Caco-2 (cell line): ENCODE measurements around the gene RPH3AL. TPM values are rescaled to one million over a fixed set of nuclear protein-coding genes. Genes with fewer than 3 reads are reported as not detected.

Source experiments
- BruUV-seq: library from RNA; stranded (reverse); fragments of 400-500 nt; replicated peaks from 2 replicates; lab custom pipeline; 2021; lab: Mats Ljungman, UMichigan
- CTCF ChIA-PET: fragments of 300-600 bp; sonication (Branson Sonifier 250); formaldehyde crosslinking; loops from one replicate; lab custom pipeline; 2022; ENCODE audit warnings: antibody characterized with exemption; lab: Charles Lee
- POLR2A ChIA-PET: fragments of 300-600 bp; sonication (Branson Sonifier 250); formaldehyde crosslinking; loops from one replicate; lab custom pipeline; 2022; ENCODE audit warnings: antibody characterized with exemption; lab: Charles Lee
- DNase-seq, 2 experiments: peaks; one replicate each; pipeline versions ENCODE4 v3.0.0 to v3.0.0-alpha.2; 2020 to 2022
- H3K27me3 ChIP-seq: replicated peaks from 2 replicates; pipeline ENCODE4 v1.6.0; 2011; ENCODE audit warnings: low read length; ENCODE audit not compliant: control insufficient read depth, insufficient read depth
- H3K36me3 ChIP-seq: 2 replicates; pipeline ENCODE4 v1.5.1; 2011; ENCODE audit warnings: low read length; ENCODE audit not compliant: control insufficient read depth, insufficient read depth
- H3K4me1 ChIP-seq: fragments of 250-450 bp; sonication (Bioruptor Pico); 2 replicates; pipeline ENCODE4 v1.5.1; 2020; ENCODE audit warnings: mild to moderate bottlenecking
- H3K4me3 ChIP-seq: 2 replicates; pipeline ENCODE4 v1.5.1; 2011; ENCODE audit warnings: low read depth, mild to moderate bottlenecking, control low read depth, low read length
- H3K9me3 ChIP-seq: fragments of 250-450 bp; sonication (Bioruptor Pico); 2 replicates; pipeline ENCODE4 v1.5.1; 2020; ENCODE audit warnings: mild to moderate bottlenecking, moderate library complexity
- H3K27ac Mint-ChIP-seq: one replicate; pipeline ENCODE4 v1.8.0; 2022; ENCODE audit warnings: mixed read lengths; ENCODE audit not compliant: unreplicated experiment
- H3K27me3 Mint-ChIP-seq: one replicate; pipeline ENCODE4 v1.8.0; 2022; ENCODE audit warnings: mixed read lengths; ENCODE audit not compliant: insufficient read depth, unreplicated experiment
- H3K36me3 Mint-ChIP-seq: one replicate; pipeline ENCODE4 v1.8.0; 2022; ENCODE audit warnings: mild to moderate bottlenecking, mixed read lengths; ENCODE audit not compliant: insufficient read depth, unreplicated experiment
- H3K4me1 Mint-ChIP-seq: one replicate; pipeline ENCODE4 v1.8.0; 2022; ENCODE audit warnings: low read depth, mixed read lengths; ENCODE audit not compliant: unreplicated experiment
- H3K4me3 Mint-ChIP-seq: one replicate; pipeline ENCODE4 v1.8.0; 2022; ENCODE audit warnings: mild to moderate bottlenecking, moderate library complexity, mixed read lengths; ENCODE audit not compliant: unreplicated experiment
- H3K9me3 Mint-ChIP-seq: one replicate; pipeline ENCODE4 v1.8.0; 2022; ENCODE audit warnings: mixed read lengths; ENCODE audit not compliant: unreplicated experiment
- intact Hi-C: fragments of 100-400 bp; cut with micrococcal nuclease; formaldehyde crosslinking; loops from one replicate; pipeline ENCODE4 v1.10.0; 2022; ENCODE audit not compliant: unreplicated experiment
- total RNA-seq: library from RNA; stranded (reverse); gene quantifications from 2 replicates; pipeline ENCODE4 v1.2.3, GENCODE V29; 2022
- TF ChIP-seq, protein P1 (sequence below), 2 experiments: fragments of 200-600 bp in 1 of 2; IDR thresholded peaks; 1 replicate in 1 of 2; 2 replicates in 1 of 2; pipeline versions ENCODE4 v1.5.1 to v1.8.0; 2011 to 2022; ENCODE audit warnings: antibody characterized with exemption in 1 of 2, control low read depth in 1 of 2, inconsistent platforms in 1 of 2, low read depth in 1 of 2, low read length in 1 of 2, mild to moderate bottlenecking in 1 of 2, moderate library complexity in 1 of 2; ENCODE audit not compliant: insufficient read depth in 1 of 2, severe bottlenecking in 1 of 2, unreplicated experiment in 1 of 2

RPH3AL gene
- total RNA-seq, 1 experiment from 2014 or later = 36.0 TPM

DNA sequence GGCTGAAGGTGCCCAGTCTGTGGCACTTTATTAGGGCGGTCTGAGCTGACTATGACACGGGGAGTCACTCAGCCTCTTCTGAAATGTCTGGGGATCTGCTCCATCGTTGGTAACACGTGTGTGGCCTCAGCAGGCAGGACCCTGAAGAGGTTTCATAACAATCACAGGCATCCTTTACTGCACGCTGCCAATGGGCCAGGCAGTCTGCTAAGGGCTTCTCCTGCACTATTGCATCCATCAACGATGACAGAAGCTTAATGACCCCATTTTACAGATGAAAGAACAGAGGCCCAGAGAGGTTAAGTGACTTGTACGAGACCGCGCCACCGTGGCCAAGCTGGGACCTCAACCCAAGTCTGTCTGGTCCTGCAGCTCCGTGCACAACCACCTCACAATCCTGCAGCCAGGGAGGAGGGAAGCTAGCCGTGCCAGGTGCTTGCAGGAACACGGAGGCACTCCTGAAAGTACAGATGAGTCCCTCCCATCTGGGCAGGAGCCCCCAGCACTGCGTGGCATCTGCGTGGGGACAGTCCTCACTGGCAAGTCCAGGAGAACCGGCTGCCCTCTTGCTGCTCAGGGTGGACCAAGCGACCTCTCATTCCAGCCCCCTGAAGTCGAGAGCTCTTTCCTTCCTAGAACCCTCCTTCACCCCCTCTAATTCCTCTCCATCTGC is 40.0 kb downstream of the RPH3AL start:
- no TSS peak for BruUV-seq
- no peaks in the 10 kb centered on the region for H3K27me3 ChIP-seq
- no peaks in the 10 kb centered on the region for H3K9me3 ChIP-seq
- H3K36me3 ChIP-seq = no peaks in the 10 kb centered on the region; the same call in none of the 2 replicates
- TF ChIP-seq, protein P1, sequence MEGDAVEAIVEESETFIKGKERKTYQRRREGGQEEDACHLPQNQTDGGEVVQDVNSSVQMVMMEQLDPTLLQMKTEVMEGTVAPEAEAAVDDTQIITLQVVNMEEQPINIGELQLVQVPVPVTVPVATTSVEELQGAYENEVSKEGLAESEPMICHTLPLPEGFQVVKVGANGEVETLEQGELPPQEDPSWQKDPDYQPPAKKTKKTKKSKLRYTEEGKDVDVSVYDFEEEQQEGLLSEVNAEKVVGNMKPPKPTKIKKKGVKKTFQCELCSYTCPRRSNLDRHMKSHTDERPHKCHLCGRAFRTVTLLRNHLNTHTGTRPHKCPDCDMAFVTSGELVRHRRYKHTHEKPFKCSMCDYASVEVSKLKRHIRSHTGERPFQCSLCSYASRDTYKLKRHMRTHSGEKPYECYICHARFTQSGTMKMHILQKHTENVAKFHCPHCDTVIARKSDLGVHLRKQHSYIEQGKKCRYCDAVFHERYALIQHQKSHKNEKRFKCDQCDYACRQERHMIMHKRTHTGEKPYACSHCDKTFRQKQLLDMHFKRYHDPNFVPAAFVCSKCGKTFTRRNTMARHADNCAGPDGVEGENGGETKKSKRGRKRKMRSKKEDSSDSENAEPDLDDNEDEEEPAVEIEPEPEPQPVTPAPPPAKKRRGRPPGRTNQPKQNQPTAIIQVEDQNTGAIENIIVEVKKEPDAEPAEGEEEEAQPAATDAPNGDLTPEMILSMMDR (IDR thresholded peaks at IDR 0.05; ENCODE audit: insufficient read depth in 1 of 2, low read depth in 1 of 2, low read length in 1 of 2, severe bottlenecking in 1 of 2, unreplicated experiment in 1 of 2) = no peak
- ChIA-PET CTCF (no interaction called here), POLR2A (no interaction called here)
- Mint-ChIP-seq H3K27me3 (no peaks in the 10 kb centered on the region), H3K9me3 (peaks cover 35% of the 10 kb centered on the region), H3K36me3 (peaks cover 31% of the 10 kb centered on the region), H3K27ac (no peak overlapping the region), H3K4me1 (no peaks in the 10 kb centered on the region), H3K4me3 (no peak overlapping the region)
- DNase-seq = no peak
- intact Hi-C loops = no loop called here
- H3K4me1 ChIP-seq = no peaks in the 10 kb centered on the region
- no peak overlapping the region for H3K4me3 ChIP-seq

DNA sequence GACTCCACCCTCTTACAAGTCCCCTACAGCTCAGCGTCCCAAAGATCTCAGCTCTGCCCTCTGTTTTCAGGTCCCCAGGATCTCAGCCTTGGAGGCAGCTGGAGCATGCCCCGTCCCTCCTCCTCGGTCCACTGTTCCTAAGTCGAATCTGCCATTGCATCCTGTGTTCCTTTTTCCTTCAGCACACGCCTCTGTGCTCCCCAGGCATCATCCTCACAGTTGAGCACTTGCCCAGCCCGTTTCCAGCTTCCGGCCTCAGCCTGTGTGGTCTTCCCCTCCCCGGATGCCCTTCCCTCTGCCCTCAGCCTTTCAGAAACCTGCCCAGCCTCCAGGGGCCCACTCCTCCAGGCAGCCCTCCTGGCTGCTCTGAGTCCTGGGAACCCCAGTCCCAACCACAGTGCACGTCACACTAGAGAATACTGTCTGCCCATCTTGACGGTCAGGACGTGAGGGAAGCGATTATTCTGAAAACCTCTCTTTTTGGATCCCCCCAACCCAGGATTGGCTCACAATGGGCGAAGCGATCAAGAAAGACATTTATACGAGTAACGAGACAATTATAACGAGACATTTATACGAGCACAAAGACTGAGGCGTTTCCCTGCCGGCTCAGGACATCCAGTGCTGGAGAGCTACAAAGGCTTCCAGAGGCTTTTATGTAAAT is 41.4 kb downstream of the RPH3AL start:
- intact Hi-C loops = no loop called here
- TF ChIP-seq, protein P1 (IDR thresholded peaks at IDR 0.05; ENCODE audit: insufficient read depth in 1 of 2, low read depth in 1 of 2, low read length in 1 of 2, severe bottlenecking in 1 of 2, unreplicated experiment in 1 of 2) = no peak
- Histone ChIP-seq H3K27me3 (no peaks in the 10 kb centered on the region), H3K36me3 (no peaks in the 10 kb centered on the region; the same call in none of the 2 replicates), H3K4me3 (no peak overlapping the region), H3K9me3 (no peaks in the 10 kb centered on the region), H3K4me1 (no peaks in the 10 kb centered on the region)
- no peak overlapping the region for H3K27ac Mint-ChIP-seq
- peaks cover 25% of the 10 kb centered on the region for H3K36me3 Mint-ChIP-seq
- no TSS peak for BruUV-seq
- no peak for DNase-seq
- H3K27me3 Mint-ChIP-seq = no peaks in the 10 kb centered on the region
- no peaks in the 10 kb centered on the region for H3K4me1 Mint-ChIP-seq
- ChIA-PET CTCF (no interaction called here), POLR2A (no interaction called here)
- peaks cover 21% of the 10 kb centered on the region for H3K9me3 Mint-ChIP-seq
- no peak overlapping the region for H3K4me3 Mint-ChIP-seq

DNA sequence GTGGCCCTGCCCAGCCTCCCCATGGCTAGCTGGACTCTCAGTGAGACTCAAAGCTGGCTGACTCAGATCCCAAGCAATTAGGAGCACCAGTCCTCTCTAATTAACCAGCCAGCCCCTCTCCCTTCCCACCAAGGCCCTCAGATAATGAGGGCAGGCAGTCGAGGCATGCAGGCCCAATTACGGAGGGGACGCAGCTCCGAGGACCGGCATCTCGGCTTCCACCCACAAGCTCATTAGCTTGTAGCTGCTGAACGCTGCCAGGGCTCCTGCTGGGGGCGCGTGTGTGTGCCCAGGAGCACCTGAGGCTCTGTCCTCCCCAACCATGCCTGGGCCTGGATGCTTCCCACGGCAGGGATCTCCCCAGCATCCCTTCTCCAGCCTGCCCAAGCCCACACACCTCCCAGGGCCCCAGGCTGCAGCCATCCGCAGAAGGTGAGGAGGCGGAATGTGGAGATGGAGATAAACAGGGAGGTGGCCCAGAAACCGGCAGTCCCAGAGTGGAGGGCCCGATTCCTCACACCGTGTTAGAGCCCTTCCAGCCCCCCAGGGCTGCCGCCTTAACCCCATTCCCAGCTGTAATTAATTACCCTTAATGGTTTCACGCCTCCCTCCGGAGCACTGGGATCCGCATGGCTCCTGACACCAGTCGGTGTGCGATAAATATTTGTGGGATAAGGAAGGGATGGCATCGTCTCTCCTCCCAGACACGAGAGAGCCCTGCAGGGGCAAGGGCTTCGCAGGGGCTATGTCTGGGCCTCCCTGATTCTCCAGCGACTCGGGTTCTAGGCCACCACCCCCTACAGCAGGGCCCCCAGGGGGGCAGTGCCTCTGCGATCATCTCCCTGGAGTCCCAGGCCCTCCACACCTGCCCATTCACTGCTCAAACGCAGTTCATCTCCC is 42.2 kb downstream of the RPH3AL start:
- Mint-ChIP-seq H3K4me3 (no peak overlapping the region), H3K36me3 (peaks cover 16% of the 10 kb centered on the region), H3K27me3 (no peaks in the 10 kb centered on the region), H3K4me1 (no peaks in the 10 kb centered on the region), H3K9me3 (peaks cover 12% of the 10 kb centered on the region), H3K27ac (no peak overlapping the region)
- intact Hi-C loops = no loop called here
- no peaks in the 10 kb centered on the region; the same call in none of the 2 replicates for H3K36me3 ChIP-seq
- DNase-seq = no peak
- BruUV-seq = no TSS peak
- H3K9me3 ChIP-seq = no peaks in the 10 kb centered on the region
- ChIA-PET CTCF (interaction anchor here (0.6 to 0.7 kb wide), 3 partner anchors 9 to 671 kb away, joined by 3 read pairs; no protein-coding TSS in a partner anchor), POLR2A (no interaction called here)
- TF ChIP-seq, protein P1 (IDR thresholded peaks at IDR 0.05; ENCODE audit: insufficient read depth in 1 of 2, low read depth in 1 of 2, low read length in 1 of 2, severe bottlenecking in 1 of 2, unreplicated experiment in 1 of 2) = no peak
- H3K27me3 ChIP-seq = no peaks in the 10 kb centered on the region
- H3K4me1 ChIP-seq = no peaks in the 10 kb centered on the region
- H3K4me3 ChIP-seq = no peak overlapping the region
